ENCODE results near the gene FBXL7. TPM values are rescaled to one million over a fixed set of nuclear protein-coding genes. Genes with fewer than 3 reads are reported as not detected.

FBXL7 gene
- polyA plus RNA-seq, 1 donor (not counting 4 experiments of a cell fraction or from before 2014, with no cell fraction given), result 0.22 TPM

GRCh38 chr5:15575666-15576065 lies 75.7 kb downstream of the FBXL7 start:
- no peaks in the 10 kb centered on the region for H3K9me3 ChIP-seq (ENCODE audit: control insufficient read depth, low read depth, low read length)
- H3K79me2 ChIP-seq (ENCODE audit: control insufficient read depth, insufficient read depth, low read length), result no peaks in the 10 kb centered on the region
- DNase-seq (ENCODE audit: low read depth, low spot score) (no peak), FAIRE-seq (no peak)
- no peak overlapping the region for H3K4me3 ChIP-seq (ENCODE audit: control insufficient read depth in 2 of 3, extremely low read depth in 1 of 3, insufficient read depth in 2 of 3, low read depth in 1 of 3, low read length in 3 of 3)
- TF ChIP-seq CTCF (optimal IDR thresholded peaks at IDR 0.05 in 1 of 3, IDR thresholded peaks at IDR 0.05 in 1 of 3, conservative IDR thresholded peaks at IDR 0.05 in 1 of 3; ENCODE audit: extremely low read depth in 1 of 3, insufficient read depth in 2 of 3, low read length in 3 of 3), result no peak
- TF ChIP-seq EZH2 (IDR thresholded peaks at IDR 0.05; ENCODE audit: low read length), result no peak
- dilution Hi-C loops (cut with MboI; ENCODE audit: extremely low pct_ligation_motif_present, low sequenced_read_pairs), result no loop called here
- no peaks in the 10 kb centered on the region for H4K20me1 ChIP-seq (ENCODE audit: control insufficient read depth, extremely low read depth, insufficient read depth, low read length)
- H3K27ac ChIP-seq (ENCODE audit: control insufficient read depth, insufficient read depth, low read length), result no peak overlapping the region
- no peak overlapping the region for H3K4me2 ChIP-seq (ENCODE audit: control insufficient read depth, extremely low read depth, insufficient read depth, low read depth, low read length)
- no peaks in the 10 kb centered on the region for H3K36me3 ChIP-seq (ENCODE audit: control insufficient read depth in 2 of 2, extremely low read depth in 1 of 2, insufficient read depth in 2 of 2, low read length in 2 of 2)
- H3K27me3 ChIP-seq (ENCODE audit: control insufficient read depth, extremely low read depth, insufficient read depth, low read length), result no peaks in the 10 kb centered on the region
- H3K9ac ChIP-seq (ENCODE audit: control insufficient read depth, extremely low read depth, insufficient read depth, low read length), result no peak overlapping the region
- no peak overlapping the region for H2AFZ ChIP-seq (ENCODE audit: control insufficient read depth, low read length)
- no peaks in the 10 kb centered on the region for H3K9me1 ChIP-seq (ENCODE audit: control insufficient read depth, extremely low read depth, insufficient read depth, low read length)
- no peaks in the 10 kb centered on the region for H3K4me1 ChIP-seq (ENCODE audit: control insufficient read depth, extremely low read depth, insufficient read depth, low read length)

DNA sequence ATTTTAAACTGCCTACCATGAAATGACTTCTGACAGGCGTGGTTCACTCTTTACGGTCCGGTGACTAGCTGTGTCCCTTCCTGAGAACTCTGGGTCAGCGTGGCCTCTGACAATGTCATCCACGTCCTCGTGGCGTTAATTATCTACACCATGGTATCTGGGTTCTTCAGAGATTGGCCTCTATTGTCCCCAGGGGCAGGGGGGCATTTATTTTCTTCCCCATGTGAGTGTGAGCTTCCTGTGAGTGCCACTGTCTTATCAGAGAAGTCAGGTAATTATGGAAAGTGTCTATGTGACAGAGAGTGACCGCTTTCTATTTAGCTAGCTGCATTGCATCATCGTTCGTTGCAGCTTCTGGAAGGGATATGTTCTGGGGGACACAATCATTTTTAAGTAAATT lies 77.2 kb downstream of the FBXL7 start:
- Histone ChIP-seq H3K27ac (ENCODE audit: control insufficient read depth, insufficient read depth, low read length) (no peak overlapping the region), H3K4me3 (ENCODE audit: control insufficient read depth in 2 of 3, extremely low read depth in 1 of 3, insufficient read depth in 2 of 3, low read depth in 1 of 3, low read length in 3 of 3) (no peak overlapping the region), H3K27me3 (ENCODE audit: control insufficient read depth, extremely low read depth, insufficient read depth, low read length) (no peaks in the 10 kb centered on the region), H4K20me1 (ENCODE audit: control insufficient read depth, extremely low read depth, insufficient read depth, low read length) (no peaks in the 10 kb centered on the region), H3K4me2 (ENCODE audit: control insufficient read depth, extremely low read depth, insufficient read depth, low read depth, low read length) (no peak overlapping the region), H3K9me3 (ENCODE audit: control insufficient read depth, low read depth, low read length) (no peaks in the 10 kb centered on the region), H3K9me1 (ENCODE audit: control insufficient read depth, extremely low read depth, insufficient read depth, low read length) (no peaks in the 10 kb centered on the region), H3K4me1 (ENCODE audit: control insufficient read depth, extremely low read depth, insufficient read depth, low read length) (no peaks in the 10 kb centered on the region), H2AFZ (ENCODE audit: control insufficient read depth, low read length) (no peak overlapping the region), H3K9ac (ENCODE audit: control insufficient read depth, extremely low read depth, insufficient read depth, low read length) (no peak overlapping the region), H3K36me3 (ENCODE audit: control insufficient read depth in 2 of 2, extremely low read depth in 1 of 2, insufficient read depth in 2 of 2, low read length in 2 of 2) (no peaks in the 10 kb centered on the region), H3K79me2 (ENCODE audit: control insufficient read depth, insufficient read depth, low read length) (no peaks in the 10 kb centered on the region)
- FAIRE-seq (no peak), DNase-seq (ENCODE audit: low read depth, low spot score) (no peak)
- dilution Hi-C loops (cut with MboI; ENCODE audit: extremely low pct_ligation_motif_present, low sequenced_read_pairs), result no loop called here
- no peak for TF ChIP-seq EZH2 (IDR thresholded peaks at IDR 0.05; ENCODE audit: low read length)
- no peak for TF ChIP-seq CTCF (optimal IDR thresholded peaks at IDR 0.05 in 1 of 3, IDR thresholded peaks at IDR 0.05 in 1 of 3, conservative IDR thresholded peaks at IDR 0.05 in 1 of 3; ENCODE audit: extremely low read depth in 1 of 3, insufficient read depth in 2 of 3, low read length in 3 of 3)
